Heart left ventricle (tissue), 16 donors: ENCODE measurements around the gene CLCN6. TPM values are rescaled to one million over a fixed set of nuclear protein-coding genes. Genes with fewer than 3 reads are reported as not detected.

ENCODE experiments used
- ATAC-seq, 4 donors: fragments of 200-7000 bp; cut with Tn5 transposase; one replicate each; pipeline ENCODE4 v1.9.1; 2020 to 2022; ENCODE audit warnings: moderate library complexity in 4 of 4, mild to moderate bottlenecking in 3 of 4, moderate number of reproducible peaks in 1 of 4
- DNase-seq, 5 donors: peaks; one replicate each; pipeline ENCODE4 v3.0.0-alpha.2; 2020
- H3K27ac ChIP-seq, 12 donors: fragments of 200-600 bp; sonication (generic) in 4 of 12; one replicate each; pipeline versions ENCODE4 v1.5.0 to v1.8.0; 2016 to 2022; ENCODE audit warnings: mild to moderate bottlenecking in 2 of 12
- H3K27me3 ChIP-seq, 9 donors: fragments of 200-600 bp; sonication (generic) in 2 of 9; one replicate each; pipeline versions ENCODE4 v1.5.1 to v1.8.0; 2016 to 2022; ENCODE audit warnings: mild to moderate bottlenecking in 3 of 9
- H3K36me3 ChIP-seq, 9 donors: fragments of 200-600 bp; sonication (generic) in 2 of 9; one replicate each; pipeline versions ENCODE4 v1.5.0 to v1.8.0; 2018 to 2022; ENCODE audit warnings: mild to moderate bottlenecking in 2 of 9
- H3K4me1 ChIP-seq, 12 donors: fragments of 200-600 bp; sonication (generic) in 4 of 12; one replicate each; pipeline versions ENCODE4 v1.5.0 to v1.8.0; 2016 to 2022; ENCODE audit warnings: mild to moderate bottlenecking in 3 of 12
- H3K4me3 ChIP-seq, 12 donors: fragments of 200-600 bp; sonication (generic) in 4 of 12; one replicate each; pipeline versions ENCODE4 v1.5.0 to v1.8.0; 2017 to 2022; ENCODE audit warnings: mild to moderate bottlenecking in 9 of 12, moderate library complexity in 4 of 12
- H3K9me3 ChIP-seq, 12 donors: fragments of 200-600 bp; sonication (generic) in 4 of 12; one replicate each; pipeline versions ENCODE4 v1.5.0 to v1.8.0; 2016 to 2022; ENCODE audit warnings: mild to moderate bottlenecking in 1 of 12
- CTCF ChIP-seq, 12 donors: fragments of 200-600 bp; sonication (generic) in 4 of 12; IDR thresholded peaks; one replicate each; pipeline versions ENCODE4 v1.5.0 to v1.8.0; 2018 to 2022; ENCODE audit warnings: antibody characterized with exemption in 12 of 12, mild to moderate bottlenecking in 5 of 12
- POLR2A ChIP-seq, 2 donors: fragments of 450-650 bp; IDR thresholded peaks; one replicate each; pipeline ENCODE4 v1.6.1; 2017; ENCODE audit warnings: antibody characterized with exemption in 2 of 2, mild to moderate bottlenecking in 2 of 2, moderate library complexity in 2 of 2
- WGBS, 4 donors: extraction: QIAGEN DNeasy Blood & Tissue Kit in 2 of 4; methylation state at CpG; one replicate each; pipeline versions ENCODE4 v1.1.5 to v1.1.7; 2013 to 2018; 5-methylcytosine and 5-hydroxymethylcytosine counted together
- intact Hi-C, 10 donors: fragments of 100-400 bp; cut with DNase I; formaldehyde crosslinking; loops; one replicate each; pipeline versions ENCODE4 v1.11.1 to v1.14.2; 2022
- polyA plus RNA-seq, 2 donors: library from polyadenylated mRNA; stranded (reverse); fragments of 200-250 nt; gene quantifications; one replicate each; pipeline ENCODE4 v1.2.3, GENCODE V29; 2013
- total RNA-seq, 9 donors: library from RNA; depleted of rRNA in 2 of 9; stranded (reverse); fragments of >200 nt in 2 of 9; fragmentation: NEBNext Ultra II Directional in 3 of 9; extraction: Animal tissue kit (Norgen Biotek cat#: 25700) in 3 of 9; gene quantifications; one replicate each; pipeline versions ENCODE4 v1.1.0 to v1.2.4, GENCODE V29; 2016 to 2023
- donor health status: ischemic (EF 13 %, LVEDD 7.1; RV severe dilation, severe dysfunction).
- donor health status: healthy with polysubstance abuse.
- donor health status: DM: no; HTN: yes; CAD: no.
- donor health status: DM: no; HTN: no; CAD: no.
- donor health status: ischemic (EF 25% LVEDD 6.9; RV normal size, moderate dysfunction).
- donor health status: ischemic (EF 25% LVEDD 5.7; RV mildly dilated, moderate dysfunction).
- donor health status: healthy.
- donor health status: DM: yes; HTN: yes; CAD: no.
- donor health status: ischemic (EF 35%, LVEDD 5.7; RV mildly dilated, moderate dysfunction).
- donor health status: nonischemic (EF 11% LVEDD 7.7; RV severe dilation, severe dysfunction).
- donor health status: DM: yes; HTN: yes; CAD: no.
- donor health status: PGD.
- donor health status: ischemic (EF 29% LVEDD 5.4; RV normal size, mild dysfunction).
- donor health status: nonischemic (EF 23%, LVEDD 6.1; RV moderate dilation, normal function).

CLCN6 gene
- total and polyA plus RNA-seq, 11 donors: 10.2 to 21.5 (median 17.2) TPM

GRCh38 chr1:11858968-11859871, 53.2 kb downstream of the CLCN6 start:
- intact Hi-C loops: loop anchor here in 2 of 10 donors (1.0 to 5.0 kb wide), 2 partner anchors 14 to 33 kb away; no protein-coding TSS in a partner anchor
- 3 to 4% (median 3%) methylated on average over 13 to 53 of the region's 53 CpGs for WGBS, 4 donors
- H3K36me3 ChIP-seq: no peaks in the 10 kb centered on the region
- DNase-seq: peak; percentile 70 to 85 (median 75)
- no peaks in the 10 kb centered on the region for H3K9me3 ChIP-seq
- peak overlapping the region in 2 of 12 donors; percentile 46 to 69 for H3K27ac ChIP-seq
- H3K27me3 ChIP-seq: peaks cover 12 to 43% (median 29%) of the 10 kb centered on the region in 9 donors
- TF ChIP-seq POLR2A (IDR thresholded peaks at IDR 0.05): no peak
- peak in 5 of 12 donors; percentile 14 to 37 (median 22) for TF ChIP-seq CTCF (IDR thresholded peaks at IDR 0.05)
- ATAC-seq: peak; percentile 49 to 86 (median 68)
- peak overlapping the region in 7 of 12 donors; percentile 1 to 49 (median 25) for H3K4me3 ChIP-seq
- peaks cover 0 to 12% (median 0%) of the 10 kb centered on the region in 12 donors for H3K4me1 ChIP-seq

GRCh38 chr1:11860083-11860482, 54.1 kb downstream of the CLCN6 start:
- Histone ChIP-seq H3K4me1 (peaks cover 0 to 12% (median 0%) of the 10 kb centered on the region in 12 donors), H3K27me3 (peaks cover 12 to 44% (median 29%) of the 10 kb centered on the region in 9 donors), H3K27ac (no peak overlapping the region), H3K36me3 (no peaks in the 10 kb centered on the region), H3K4me3 (no peak overlapping the region), H3K9me3 (no peaks in the 10 kb centered on the region)
- DNase-seq (no peak), ATAC-seq (no peak)
- intact Hi-C loops: no loop called here
- no peak for TF ChIP-seq POLR2A (IDR thresholded peaks at IDR 0.05)
- 56 to 69% (median 64%) methylated on average over 2 of the region's 2 CpGs for WGBS, 4 donors

- no peak for TF ChIP-seq POLR2A (IDR thresholded peaks at IDR 0.05)
- no peak for TF ChIP-seq CTCF (IDR thresholded peaks at IDR 0.05)
- peaks cover 0 to 12% (median 0%) of the 10 kb centered on the region in 12 donors for H3K4me1 ChIP-seq
- intact Hi-C loops: no loop called here
- H3K36me3 ChIP-seq: no peaks in the 10 kb centered on the region
- H3K27me3 ChIP-seq: peaks cover 12 to 45% (median 29%) of the 10 kb centered on the region in 9 donors
- DNase-seq (no peak), ATAC-seq (no peak)
- WGBS, 4 donors: 41 to 59% (median 56%) methylated on average over 1 of the region's 1 CpG
- H3K9me3 ChIP-seq: no peaks in the 10 kb centered on the region
- no peak overlapping the region for H3K4me3 ChIP-seq
- H3K27ac ChIP-seq: no peak overlapping the region
Measured at GRCh38 chr1:11860587-11860986, 54.6 kb downstream of the CLCN6 start.

GRCh38 chr1:11862890-11863289, 56.9 kb downstream of the CLCN6 start:
- no peaks in the 10 kb centered on the region for H3K9me3 ChIP-seq
- TF ChIP-seq POLR2A (IDR thresholded peaks at IDR 0.05) (no peak), CTCF (IDR thresholded peaks at IDR 0.05) (no peak)
- DNase-seq (no peak), ATAC-seq (no peak)
- no peak overlapping the region for H3K27ac ChIP-seq
- WGBS, 4 donors: 43 to 57% (median 48%) methylated on average over 6 of the region's 6 CpGs
- intact Hi-C loops: no loop called here
- no peak overlapping the region for H3K4me3 ChIP-seq
- H3K36me3 ChIP-seq: no peaks in the 10 kb centered on the region
- peaks cover 12 to 39% (median 25%) of the 10 kb centered on the region in 9 donors for H3K27me3 ChIP-seq
- H3K4me1 ChIP-seq: peaks cover 0 to 12% (median 0%) of the 10 kb centered on the region in 12 donors
